ENCODE measurements around the gene MYEF2.
A peak's percentile ranks its signal among the peaks of the same experiment; 100 is the strongest.

The MYEF2 gene

GRCh38 chr15:48177766-48178647, at the start of gene MYEF2:
Gene MYEF2, minus strand, starts transcription at chr15:48178295. Its CDS starts 58 bp downstream, at chr15:48178237.
- peak; percentile 52 to 72 (median 60) for DNase-seq (ENCODE audit: low read depth in 3 of 3)

DNA sequence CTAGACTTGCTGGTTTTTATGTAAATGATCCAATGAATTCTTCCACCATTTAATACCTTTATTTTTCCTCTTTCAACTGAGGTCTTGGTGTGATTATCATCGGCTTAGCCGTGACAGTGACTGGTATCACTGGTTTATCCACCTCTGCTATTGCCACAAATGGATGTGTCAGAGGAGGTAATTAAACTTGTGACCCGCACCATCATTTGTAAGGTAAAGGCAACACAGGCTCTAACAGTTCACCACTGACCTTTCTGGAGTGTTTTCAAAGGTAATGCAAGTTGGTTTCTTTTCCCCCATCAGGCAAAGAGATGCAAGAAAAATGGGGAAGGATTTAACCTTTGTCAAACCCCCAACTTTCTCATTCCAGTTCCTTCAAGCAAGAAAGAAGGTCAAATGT, 47.7 kb upstream of the MYEF2 start:
- DNase-seq (ENCODE audit: low read depth in 3 of 3): no peak

GRCh38 chr15:48222627-48223026, 44.5 kb upstream of the MYEF2 start:
- no peak for DNase-seq (ENCODE audit: low read depth in 3 of 3)

- no peak for DNase-seq (ENCODE audit: low read depth in 3 of 3)
Measured at GRCh38 chr15:48221885-48222284, 43.8 kb upstream of the MYEF2 start.

- no peak for DNase-seq (ENCODE audit: low read depth in 3 of 3)
Measured at GRCh38 chr15:48221261-48221660, 43.2 kb upstream of the MYEF2 start.

DNA sequence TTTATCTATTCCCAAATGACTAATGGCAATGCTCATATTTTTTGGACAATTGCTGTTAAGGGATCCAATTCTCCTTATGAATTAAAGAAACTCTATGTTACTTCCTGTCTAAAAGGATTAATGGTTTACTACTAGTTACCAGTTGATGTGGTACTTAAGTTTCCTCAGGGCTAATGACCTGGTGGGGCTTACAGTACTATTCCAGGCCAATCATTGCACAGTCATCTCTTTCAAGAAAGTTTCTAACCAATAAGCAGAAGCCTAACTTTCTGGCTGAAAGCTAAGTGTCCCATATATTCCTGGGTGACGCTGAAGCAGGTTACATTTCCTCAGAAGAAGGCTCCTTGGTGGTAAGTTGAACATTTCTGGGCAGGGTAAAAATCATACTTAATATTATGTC, 27.9 kb upstream of the MYEF2 start, which contains the start of gene SLC12A1:
TSS of gene SLC12A1 (plus strand) at position 322 of the 400 bp plus-strand sequence. CDS start 1,418 bp downstream, outside the sequence.
- DNase-seq (ENCODE audit: low read depth in 3 of 3): no peak

DNA sequence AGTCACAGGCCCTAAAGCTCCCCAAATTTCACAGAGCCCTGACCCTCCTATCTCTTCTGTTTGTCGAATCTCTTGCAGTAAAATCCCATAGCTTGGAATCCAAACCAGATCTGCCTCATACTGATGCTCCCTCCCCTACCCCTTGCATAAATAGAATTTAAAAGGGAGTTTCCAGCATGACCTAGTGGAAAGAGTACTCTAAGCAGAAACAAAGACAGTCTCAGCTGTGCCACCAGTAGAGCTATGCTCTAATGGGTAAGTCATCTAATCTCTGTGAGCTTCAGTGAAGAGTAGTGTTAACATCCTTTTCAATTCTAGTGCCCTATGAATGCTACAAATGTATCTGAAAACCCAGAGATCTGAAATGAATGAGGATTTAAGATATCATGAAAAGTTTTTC, 24.0 kb upstream of the MYEF2 start:
- no peak for DNase-seq (ENCODE audit: low read depth in 3 of 3)

DNA sequence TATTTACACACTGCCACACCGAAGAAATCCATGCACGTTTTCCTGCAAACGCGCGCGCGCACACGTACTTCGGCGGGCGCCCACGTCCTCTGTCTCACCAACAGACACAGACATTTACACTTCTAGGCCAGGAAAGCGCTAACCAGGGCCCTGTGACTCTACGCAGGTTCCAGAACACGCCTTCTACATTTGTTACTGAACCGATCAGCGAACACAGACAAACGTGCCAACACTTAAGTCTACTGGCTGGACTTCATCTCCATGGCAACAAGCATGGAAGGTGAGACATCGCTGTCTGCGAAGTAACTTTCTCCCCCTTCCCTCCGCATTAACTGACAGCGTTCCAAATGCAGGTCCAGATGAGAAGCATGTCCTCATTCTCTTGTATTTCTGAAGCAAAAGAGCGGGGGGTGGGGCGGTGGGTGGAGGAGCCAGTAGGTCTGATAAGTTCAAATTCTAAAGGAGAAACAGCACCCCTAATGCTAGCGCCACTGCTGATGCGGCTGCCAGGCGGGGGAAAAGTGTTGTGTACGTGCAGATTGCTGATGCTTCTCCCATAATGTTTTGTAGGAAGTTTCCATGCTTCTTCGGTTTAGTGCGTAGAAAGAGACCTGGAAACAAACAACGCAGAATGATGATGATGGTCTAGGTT, 13.6 kb upstream of the MYEF2 start, which contains the start of gene CTXN2:
TSS of gene CTXN2 (plus strand) at position 92 of the 652 bp plus-strand sequence. CDS start 9,636 bp downstream, outside the sequence.
- no peak for DNase-seq (ENCODE audit: low read depth in 3 of 3)

- peak in 1 of 3 donors; percentile 29 for DNase-seq (ENCODE audit: low read depth in 3 of 3)
Measured at GRCh38 chr15:48190932-48191573, 13.0 kb upstream of the MYEF2 start.

DNA sequence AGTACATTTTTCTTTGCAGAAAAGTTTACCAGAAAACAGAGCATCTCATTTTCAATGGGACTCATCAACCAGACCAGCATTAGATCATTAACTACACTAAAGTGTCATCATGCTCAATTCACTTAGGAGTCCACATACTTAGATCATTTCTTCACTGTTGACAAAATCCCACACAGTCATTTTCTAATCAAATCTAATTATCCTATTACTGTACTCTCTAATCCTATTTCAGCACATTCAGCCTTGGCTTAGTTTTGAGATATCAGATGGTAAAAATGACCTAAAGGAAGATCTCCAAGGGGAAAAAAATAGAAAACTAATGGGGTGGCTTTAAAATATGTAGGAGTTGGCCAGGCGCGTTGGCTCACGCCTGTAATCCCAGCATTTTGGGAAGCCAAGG, 8.2 kb upstream of the MYEF2 start:
- DNase-seq (ENCODE audit: low read depth in 3 of 3): no peak

GRCh38 chr15:48185529-48185928, 7.4 kb upstream of the MYEF2 start:
- no peak for DNase-seq (ENCODE audit: low read depth in 3 of 3)

GRCh38 chr15:48182749-48183148, 4.7 kb upstream of the MYEF2 start:
- no peak for DNase-seq (ENCODE audit: low read depth in 3 of 3)

DNA sequence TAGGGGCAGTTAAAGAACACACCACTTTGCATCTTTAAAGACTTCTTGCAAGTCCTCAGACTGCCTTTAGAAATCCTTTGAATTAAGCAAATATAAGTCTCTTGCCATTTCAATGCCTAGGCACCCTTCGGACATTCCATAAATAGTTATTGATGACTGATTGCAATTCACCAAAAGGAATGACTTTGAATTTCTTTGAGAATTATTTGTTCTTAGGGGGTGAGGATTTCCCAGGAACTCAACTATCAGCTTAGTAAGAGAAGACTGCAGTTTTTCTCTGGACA, 495 bp upstream of the MYEF2 start:
- DNase-seq (ENCODE audit: low read depth in 3 of 3): no peak

GRCh38 chr15:48177383-48177765, 721 bp downstream of the MYEF2 start:
- peak in 1 of 3 donors; percentile 1 for DNase-seq (ENCODE audit: low read depth in 3 of 3)

GRCh38 chr15:48176957-48177356, 1.1 kb downstream of the MYEF2 start:
- no peak for DNase-seq (ENCODE audit: low read depth in 3 of 3)

- no peak for DNase-seq (ENCODE audit: low read depth in 3 of 3)
Measured at GRCh38 chr15:48176112-48176511, 2.0 kb downstream of the MYEF2 start.

GRCh38 chr15:48175126-48175525, 3.0 kb downstream of the MYEF2 start:
- no peak for DNase-seq (ENCODE audit: low read depth in 3 of 3)

GRCh38 chr15:48170981-48171380, 7.1 kb downstream of the MYEF2 start:
- DNase-seq (ENCODE audit: low read depth in 3 of 3): no peak

- DNase-seq (ENCODE audit: low read depth in 3 of 3): no peak
Measured at GRCh38 chr15:48168616-48169015, 9.5 kb downstream of the MYEF2 start.

GRCh38 chr15:48153526-48153925, 24.6 kb downstream of the MYEF2 start:
- DNase-seq (ENCODE audit: low read depth in 3 of 3): no peak

- no peak for DNase-seq (ENCODE audit: low read depth in 3 of 3)
Measured at GRCh38 chr15:48149858-48150257, 28.2 kb downstream of the MYEF2 start.

DNA sequence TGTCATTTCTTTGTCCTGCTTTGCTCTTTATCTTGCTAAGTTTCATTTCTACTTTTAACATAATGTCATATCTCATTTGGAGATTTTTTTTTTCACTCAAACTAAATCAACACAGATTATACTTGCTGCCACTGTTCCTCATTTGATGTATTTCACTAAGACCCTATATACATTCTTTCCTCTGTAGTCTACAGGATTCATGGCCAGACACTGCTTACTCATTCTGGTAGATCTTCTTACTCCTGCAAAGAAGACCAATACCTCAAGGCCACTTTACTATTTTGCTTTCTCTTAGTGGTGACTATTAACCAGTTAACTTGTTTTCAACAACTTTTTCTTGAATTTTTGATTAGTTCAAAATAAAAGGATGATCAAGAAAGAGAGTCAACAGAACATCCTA, 30.7 kb downstream of the MYEF2 start:
- no peak for DNase-seq (ENCODE audit: low read depth in 3 of 3)

DNA sequence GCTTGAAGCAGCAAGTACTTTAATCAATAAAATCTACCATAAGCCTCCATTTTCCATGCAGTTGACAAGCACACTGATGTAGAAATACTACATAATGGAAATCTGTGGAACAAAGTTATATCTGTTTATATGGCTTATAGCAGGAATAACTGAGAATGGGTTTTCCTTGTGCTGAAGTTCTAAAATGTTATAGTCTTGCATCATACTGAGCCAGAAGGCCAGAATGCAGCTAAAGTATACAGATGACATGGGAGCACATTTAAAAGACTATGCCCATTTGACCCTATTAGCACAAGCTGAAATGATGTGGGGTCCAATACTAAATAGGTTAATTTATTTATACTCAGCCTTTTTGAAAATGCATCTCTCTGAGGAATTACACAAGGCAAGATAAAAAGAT, 32.2 kb downstream of the MYEF2 start:
- DNase-seq (ENCODE audit: low read depth in 3 of 3): no peak

Data from stimulated activated CD4-positive, alpha-beta T cell treated with anti-CD3 and anti-CD28 coated beads, TNF-alpha, amount 100 ng/mL, for 48 hours (primary cell).